ENCODE measurements around the gene CINP. TPM values are rescaled to one million over a fixed set of nuclear protein-coding genes. Genes with fewer than 3 reads are reported as not detected.

Gene CINP
- total and polyA plus RNA-seq, 2 of the 13 experiments (the other 11 are each of a cell fraction or from before 2014, with no cell fraction given), result 32.8 to 42.8 TPM

DNA sequence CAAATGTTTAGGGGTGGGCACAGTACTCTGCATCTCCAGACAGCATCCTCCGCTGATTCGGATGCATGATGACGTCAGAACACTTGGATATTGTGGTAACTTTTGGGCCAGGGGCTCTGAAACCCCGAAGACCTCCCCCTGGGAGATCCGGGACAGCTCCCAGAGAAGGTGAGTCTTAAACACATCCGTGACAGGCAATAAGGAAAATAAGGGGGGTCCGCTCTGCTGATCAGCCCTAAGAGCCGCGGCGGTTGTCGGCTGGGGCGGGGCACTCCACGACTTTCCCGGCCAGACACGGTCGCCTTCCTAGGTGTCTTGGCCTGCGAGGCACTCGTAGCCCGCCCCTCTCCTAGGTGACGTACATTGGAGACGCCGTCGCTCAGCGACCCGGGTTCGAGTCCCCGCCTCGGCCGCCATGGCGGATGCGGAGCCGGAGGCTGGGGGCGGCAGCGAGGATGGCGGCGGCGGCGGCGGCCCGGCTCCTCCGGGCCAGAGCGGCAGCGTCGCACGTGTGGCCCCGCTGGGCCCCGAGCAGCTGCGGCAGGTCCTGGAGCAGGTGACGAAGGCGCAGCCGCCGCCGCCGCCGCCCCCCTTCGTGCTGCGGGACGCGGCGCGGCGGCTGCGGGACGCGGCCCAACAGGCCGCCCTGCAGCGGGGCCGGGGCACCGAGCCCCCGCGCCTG lies 43.2 kb downstream of the CINP start, which contains the start of gene ZNF839 (continued):
- TF ChIP-seq, protein P1, sequence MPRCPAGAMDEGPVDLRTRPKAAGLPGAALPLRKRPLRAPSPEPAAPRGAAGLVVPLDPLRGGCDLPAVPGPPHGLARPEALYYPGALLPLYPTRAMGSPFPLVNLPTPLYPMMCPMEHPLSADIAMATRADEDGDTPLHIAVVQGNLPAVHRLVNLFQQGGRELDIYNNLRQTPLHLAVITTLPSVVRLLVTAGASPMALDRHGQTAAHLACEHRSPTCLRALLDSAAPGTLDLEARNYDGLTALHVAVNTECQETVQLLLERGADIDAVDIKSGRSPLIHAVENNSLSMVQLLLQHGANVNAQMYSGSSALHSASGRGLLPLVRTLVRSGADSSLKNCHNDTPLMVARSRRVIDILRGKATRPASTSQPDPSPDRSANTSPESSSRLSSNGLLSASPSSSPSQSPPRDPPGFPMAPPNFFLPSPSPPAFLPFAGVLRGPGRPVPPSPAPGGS (CRISPR knock-in tag; IDR thresholded peaks at IDR 0.05), result 0 out of 2 replicates have a peak, but pooled peaks have one; percentile 13
- TF ChIP-seq, protein P2, sequence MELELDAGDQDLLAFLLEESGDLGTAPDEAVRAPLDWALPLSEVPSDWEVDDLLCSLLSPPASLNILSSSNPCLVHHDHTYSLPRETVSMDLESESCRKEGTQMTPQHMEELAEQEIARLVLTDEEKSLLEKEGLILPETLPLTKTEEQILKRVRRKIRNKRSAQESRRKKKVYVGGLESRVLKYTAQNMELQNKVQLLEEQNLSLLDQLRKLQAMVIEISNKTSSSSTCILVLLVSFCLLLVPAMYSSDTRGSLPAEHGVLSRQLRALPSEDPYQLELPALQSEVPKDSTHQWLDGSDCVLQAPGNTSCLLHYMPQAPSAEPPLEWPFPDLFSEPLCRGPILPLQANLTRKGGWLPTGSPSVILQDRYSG (CRISPR knock-in tag; IDR thresholded peaks at IDR 0.05), result 0 out of 2 replicates have a peak, but pooled peaks have one; percentile 52
- TF ChIP-seq ZNF282 (IDR thresholded peaks at IDR 0.05; ENCODE audit: partially characterized antibody) (no peak), ZNF772 (CRISPR knock-in tag; IDR thresholded peaks at IDR 0.05) (peak; percentile 71; the same call in 1 of the 2 replicates), NR2F2 (IDR thresholded peaks at IDR 0.05; ENCODE audit: borderline replicate concordance, low read depth) (no peak), REPIN1 (CRISPR knock-in tag; IDR thresholded peaks at IDR 0.05; ENCODE audit: borderline replicate concordance, low read depth) (peak; percentile 72; the same call in 1 of the 2 replicates), MED1 (CRISPR knock-in tag; IDR thresholded peaks at IDR 0.05) (peak; percentile 72), TCF7 (IDR thresholded peaks at IDR 0.05; ENCODE audit: low read depth) (no peak), NONO (IDR thresholded peaks at IDR 0.05) (no peak), NONO (CRISPR knock-in tag; conservative IDR thresholded peaks at IDR 0.05) (peak; percentile 35; the same call in 1 of the 2 replicates), KMT2B (CRISPR knock-in tag; IDR thresholded peaks at IDR 0.05) (peak; percentile 69; the same call in 1 of the 2 replicates), FOXP4 (CRISPR knock-in tag; IDR thresholded peaks at IDR 0.05) (peak; percentile 45; the same call in 1 of the 2 replicates), SOX13 (IDR thresholded peaks at IDR 0.05) (no peak), SOX13 (CRISPR knock-in tag; conservative IDR thresholded peaks at IDR 0.05 in 1 of 2, IDR thresholded peaks at IDR 0.05 in 1 of 2) (peak in 1 of 2 experiments; percentile 33; a peak in 1 of 4 replicates), ZMYM3 (CRISPR knock-in tag; IDR thresholded peaks at IDR 0.05) (peak; percentile 30; the same call in 1 of the 2 replicates), DMAP1 (CRISPR knock-in tag; IDR thresholded peaks at IDR 0.05) (peak; percentile 63), POLR2G (IDR thresholded peaks at IDR 0.05; ENCODE audit: low read depth, low read length) (peak; percentile 52; the same call in 1 of the 2 replicates), SMC3 (IDR thresholded peaks at IDR 0.05; ENCODE audit: low read length) (no peak), ZBTB38 (CRISPR knock-in tag; IDR thresholded peaks at IDR 0.05) (peak; percentile 56; the same call in 1 of the 2 replicates)
- TF ChIP-seq, protein P3, sequence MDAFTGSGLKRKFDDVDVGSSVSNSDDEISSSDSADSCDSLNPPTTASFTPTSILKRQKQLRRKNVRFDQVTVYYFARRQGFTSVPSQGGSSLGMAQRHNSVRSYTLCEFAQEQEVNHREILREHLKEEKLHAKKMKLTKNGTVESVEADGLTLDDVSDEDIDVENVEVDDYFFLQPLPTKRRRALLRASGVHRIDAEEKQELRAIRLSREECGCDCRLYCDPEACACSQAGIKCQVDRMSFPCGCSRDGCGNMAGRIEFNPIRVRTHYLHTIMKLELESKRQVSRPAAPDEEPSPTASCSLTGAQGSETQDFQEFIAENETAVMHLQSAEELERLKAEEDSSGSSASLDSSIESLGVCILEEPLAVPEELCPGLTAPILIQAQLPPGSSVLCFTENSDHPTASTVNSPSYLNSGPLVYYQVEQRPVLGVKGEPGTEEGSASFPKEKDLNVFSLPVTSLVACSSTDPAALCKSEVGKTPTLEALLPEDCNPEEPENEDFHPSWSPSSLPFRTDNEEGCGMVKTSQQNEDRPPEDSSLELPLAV (CRISPR knock-in tag; conservative IDR thresholded peaks at IDR 0.05; ENCODE audit: low read depth), result no peak
- TF ChIP-seq, protein P4, sequence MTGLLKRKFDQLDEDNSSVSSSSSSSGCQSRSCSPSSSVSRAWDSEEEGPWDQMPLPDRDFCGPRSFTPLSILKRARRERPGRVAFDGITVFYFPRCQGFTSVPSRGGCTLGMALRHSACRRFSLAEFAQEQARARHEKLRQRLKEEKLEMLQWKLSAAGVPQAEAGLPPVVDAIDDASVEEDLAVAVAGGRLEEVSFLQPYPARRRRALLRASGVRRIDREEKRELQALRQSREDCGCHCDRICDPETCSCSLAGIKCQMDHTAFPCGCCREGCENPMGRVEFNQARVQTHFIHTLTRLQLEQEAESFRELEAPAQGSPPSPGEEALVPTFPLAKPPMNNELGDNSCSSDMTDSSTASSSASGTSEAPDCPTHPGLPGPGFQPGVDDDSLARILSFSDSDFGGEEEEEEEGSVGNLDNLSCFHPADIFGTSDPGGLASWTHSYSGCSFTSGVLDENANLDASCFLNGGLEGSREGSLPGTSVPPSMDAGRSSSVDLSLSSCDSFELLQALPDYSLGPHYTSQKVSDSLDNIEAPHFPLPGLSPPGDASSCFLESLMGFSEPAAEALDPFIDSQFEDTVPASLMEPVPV (CRISPR knock-in tag; IDR thresholded peaks at IDR 0.05), result no peak
